Adrenal gland (tissue), 5 donors: Measurements from ENCODE around the gene MAP3K3.

ENCODE experiments used
- POLR2A ChIP-seq, 2 donors: fragments of 450-650 bp; IDR thresholded peaks; one replicate each; pipeline ENCODE4 v1.6.1; 2017; ENCODE audit warnings: antibody characterized with exemption in 2 of 2, mild to moderate bottlenecking in 2 of 2, moderate library complexity in 1 of 2
- TF ChIP-seq, protein P1 (sequence below), 6 experiments: fragments of 450-650 bp in 4 of 6; fragments of 200-600 bp in 2 of 6; sonication (generic) in 1 of 6; IDR thresholded peaks; 1 replicate in 5 of 6; 2 replicates in 1 of 6; pipeline versions ENCODE4 v1.5.1 to v1.8.0; 2016 to 2021; ENCODE audit warnings: antibody characterized with exemption in 6 of 6, mild to moderate bottlenecking in 2 of 6, moderate library complexity in 1 of 6
- donor health status: DM: no; HTN: no; CAD: no.

DNA sequence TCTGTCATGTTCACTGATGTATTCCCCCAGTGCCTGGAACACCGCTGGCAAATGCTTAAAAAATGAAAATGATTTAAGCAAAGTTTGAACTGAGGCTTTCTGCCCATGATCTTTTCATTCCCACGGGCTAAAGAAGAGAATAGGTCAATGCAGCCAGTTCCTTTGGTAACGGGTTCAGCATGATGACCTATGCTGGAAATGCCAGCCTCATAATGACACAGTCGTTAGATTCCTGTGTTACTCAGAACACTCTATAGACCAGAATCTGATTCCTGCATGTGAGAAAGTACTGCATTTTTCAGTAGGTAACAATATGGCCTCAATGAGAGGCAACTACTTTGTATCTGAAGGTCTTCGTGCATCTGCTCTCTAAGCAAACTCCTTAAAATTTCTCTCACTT, 96.8 kb downstream of the MAP3K3 start:
- TF ChIP-seq, protein P1, sequence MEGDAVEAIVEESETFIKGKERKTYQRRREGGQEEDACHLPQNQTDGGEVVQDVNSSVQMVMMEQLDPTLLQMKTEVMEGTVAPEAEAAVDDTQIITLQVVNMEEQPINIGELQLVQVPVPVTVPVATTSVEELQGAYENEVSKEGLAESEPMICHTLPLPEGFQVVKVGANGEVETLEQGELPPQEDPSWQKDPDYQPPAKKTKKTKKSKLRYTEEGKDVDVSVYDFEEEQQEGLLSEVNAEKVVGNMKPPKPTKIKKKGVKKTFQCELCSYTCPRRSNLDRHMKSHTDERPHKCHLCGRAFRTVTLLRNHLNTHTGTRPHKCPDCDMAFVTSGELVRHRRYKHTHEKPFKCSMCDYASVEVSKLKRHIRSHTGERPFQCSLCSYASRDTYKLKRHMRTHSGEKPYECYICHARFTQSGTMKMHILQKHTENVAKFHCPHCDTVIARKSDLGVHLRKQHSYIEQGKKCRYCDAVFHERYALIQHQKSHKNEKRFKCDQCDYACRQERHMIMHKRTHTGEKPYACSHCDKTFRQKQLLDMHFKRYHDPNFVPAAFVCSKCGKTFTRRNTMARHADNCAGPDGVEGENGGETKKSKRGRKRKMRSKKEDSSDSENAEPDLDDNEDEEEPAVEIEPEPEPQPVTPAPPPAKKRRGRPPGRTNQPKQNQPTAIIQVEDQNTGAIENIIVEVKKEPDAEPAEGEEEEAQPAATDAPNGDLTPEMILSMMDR (IDR thresholded peaks at IDR 0.05) = no peak
- no peak for TF ChIP-seq POLR2A (IDR thresholded peaks at IDR 0.05)
